Neural cell (in vitro differentiated cells): ENCODE data around the gene CNTN4. TPM values are rescaled to one million over a fixed set of nuclear protein-coding genes. Genes with fewer than 3 reads are reported as not detected.

ENCODE experiments used
- H2AFZ ChIP-seq: fragments of 200-600, 300-800 bp; sonication (generic), shearing (Covaris generic); 2 replicates; pipeline ENCODE4 v1.6.0; 2014; ENCODE audit warnings: low read depth, mild to moderate bottlenecking, antibody characterized with exemption, low read length, moderate library complexity
- H3F3A ChIP-seq: fragments of 200-600 bp; shearing (Covaris generic); 2 replicates; pipeline ENCODE4 v1.6.1; 2016; ENCODE audit warnings: mild to moderate bottlenecking, moderate library complexity, mixed read lengths, antibody characterized with exemption, low read length; ENCODE audit not compliant: insufficient read depth, poor library complexity, severe bottlenecking
- H3K27ac ChIP-seq: fragments of 200-600, 300-800 bp; sonication (generic), shearing (Covaris generic); 2 replicates; pipeline ENCODE4 v1.5.1; 2014; ENCODE audit warnings: mild to moderate bottlenecking, low read length, moderate library complexity
- H3K27me3 ChIP-seq: fragments of 300-800, 200-600 bp; sonication (generic), shearing (Covaris generic); 2 replicates; pipeline ENCODE4 v1.6.0; 2014; ENCODE audit warnings: mild to moderate bottlenecking, low read depth, low read length, moderate library complexity; ENCODE audit not compliant: insufficient read depth
- H3K36me3 ChIP-seq: fragments of 300-800, 200-600 bp; sonication (generic), shearing (Covaris generic); 2 replicates; pipeline ENCODE4 v1.5.1; 2014; ENCODE audit warnings: mild to moderate bottlenecking, antibody characterized with exemption, low read length, moderate library complexity; ENCODE audit not compliant: insufficient read depth
- H3K4me2 ChIP-seq: fragments of 300-800, 200-600 bp; sonication (generic), shearing (Covaris generic); 2 replicates; pipeline ENCODE4 v1.6.0; 2014; ENCODE audit warnings: mild to moderate bottlenecking, low read length
- H3K4me3 ChIP-seq: fragments of 300-800, 200-600 bp; sonication (generic), shearing (Covaris generic); 2 replicates; pipeline ENCODE4 v1.5.1; 2014; ENCODE audit warnings: mild to moderate bottlenecking, low read length, moderate library complexity
- H3K79me2 ChIP-seq: fragments of 200-600 bp; shearing (Covaris generic); replicated peaks from 2 replicates; pipeline ENCODE4 v1.6.0; 2014; ENCODE audit warnings: mild to moderate bottlenecking, low read length, moderate library complexity; ENCODE audit not compliant: insufficient read depth
- H3K9ac ChIP-seq: fragments of 300-800, 200-600 bp; sonication (generic), shearing (Covaris generic); 2 replicates; pipeline ENCODE4 v1.6.1; 2016; ENCODE audit warnings: mild to moderate bottlenecking, low read length, mixed read lengths
- H3K9me2 ChIP-seq: fragments of 200-600 bp; shearing (Covaris generic); 2 replicates; pipeline ENCODE4 v1.6.1; 2016; ENCODE audit warnings: mild to moderate bottlenecking, low read length, mixed read lengths; ENCODE audit not compliant: insufficient read depth
- H3K9me3 ChIP-seq: fragments of 200-600, 300-800 bp; sonication (generic), shearing (Covaris generic); 2 replicates; pipeline ENCODE4 v1.6.1; 2016; ENCODE audit warnings: mild to moderate bottlenecking, mixed run types, low read length, moderate library complexity, mixed read lengths
- H4K20me1 ChIP-seq: fragments of 200-600 bp; shearing (Covaris generic); 2 replicates; pipeline ENCODE4 v1.6.1; 2016; ENCODE audit warnings: mild to moderate bottlenecking, mixed run types; ENCODE audit not compliant: insufficient read depth
- CTCF ChIP-seq: fragments of 450-650 bp; IDR thresholded peaks from 2 replicates; pipeline ENCODE4 v1.5.1; 2014; ENCODE audit warnings: antibody characterized with exemption, mild to moderate bottlenecking, moderate library complexity; ENCODE audit not compliant: poor library complexity, severe bottlenecking
- EP300 ChIP-seq: fragments of 450-650 bp; conservative IDR thresholded peaks from 2 replicates; pipeline ENCODE4 v1.6.1; 2014; ENCODE audit warnings: antibody characterized with exemption, mild to moderate bottlenecking, moderate library complexity; ENCODE audit not compliant: poor library complexity, severe bottlenecking
- EZH2 ChIP-seq: fragments of 200-600, 300-800 bp; shearing (Covaris generic), sonication (generic); IDR thresholded peaks from 2 replicates; pipeline ENCODE4 v1.6.1; 2014; ENCODE audit warnings: antibody characterized with exemption, low read length, borderline replicate concordance, mild to moderate bottlenecking; ENCODE audit not compliant: insufficient read depth, poor library complexity, severe bottlenecking
- MXI1 ChIP-seq: fragments of 450-650 bp; conservative IDR thresholded peaks from 2 replicates; pipeline ENCODE4 v1.6.1; 2014; ENCODE audit warnings: antibody characterized with exemption, mild to moderate bottlenecking; ENCODE audit not compliant: poor library complexity, severe bottlenecking
- POLR2AphosphoS5 ChIP-seq: IDR thresholded peaks from 2 replicates; pipeline ENCODE4 v1.6.1; 2012
- RAD21 ChIP-seq: fragments of 450-650 bp; conservative IDR thresholded peaks from 2 replicates; pipeline ENCODE4 v1.6.1; 2014; ENCODE audit warnings: antibody characterized with exemption, mild to moderate bottlenecking, moderate library complexity
- REST ChIP-seq: IDR thresholded peaks from 2 replicates; pipeline ENCODE4 v1.6.1; 2012; ENCODE audit warnings: borderline replicate concordance
- SMC3 ChIP-seq: fragments of 450-650 bp; conservative IDR thresholded peaks from 2 replicates; pipeline ENCODE4 v1.6.1; 2014; ENCODE audit warnings: antibody characterized with exemption, mild to moderate bottlenecking, moderate library complexity; ENCODE audit not compliant: poor library complexity
- TAF1 ChIP-seq: IDR thresholded peaks from 2 replicates; pipeline ENCODE4 v1.6.1; 2012; ENCODE audit warnings: low read depth
- polyA plus RNA-seq: library from polyadenylated mRNA; depleted of rRNA; stranded (reverse); fragments of >200 nt; gene quantifications from 2 replicates; pipeline ENCODE4 v1.2.3, GENCODE V29; 2014

CNTN4 gene
- polyA plus RNA-seq, 1 donor from 2014 or later = 10.6 TPM

GRCh38 chr3:2771193-2771592 lies 672.5 kb downstream of the CNTN4 start:
- no peak overlapping the region for H3K4me2 ChIP-seq
- H3K9me2 ChIP-seq = no peaks in the 10 kb centered on the region
- H3K9ac ChIP-seq = no peak overlapping the region
- H3K4me3 ChIP-seq = no peak overlapping the region
- no peaks in the 10 kb centered on the region for H3K36me3 ChIP-seq
- no peaks in the 10 kb centered on the region for H3K9me3 ChIP-seq
- no peaks in the 10 kb centered on the region for H3K79me2 ChIP-seq
- no peak overlapping the region for H3K27ac ChIP-seq
- H3F3A ChIP-seq = no peaks in the 10 kb centered on the region
- TF ChIP-seq POLR2AphosphoS5 = no peak
- TF ChIP-seq MXI1 = no peak
- no peak for TF ChIP-seq SMC3
- no peak for TF ChIP-seq REST
- TF ChIP-seq EP300 = no peak
- TF ChIP-seq CTCF = no peak
- TF ChIP-seq EZH2 = no peak
- TF ChIP-seq TAF1 = no peak
- TF ChIP-seq RAD21 = no peak
- no peaks in the 10 kb centered on the region for H4K20me1 ChIP-seq
- H3K27me3 ChIP-seq = no peaks in the 10 kb centered on the region
- no peak overlapping the region for H2AFZ ChIP-seq

- H3K4me2 ChIP-seq = no peak overlapping the region
- no peaks in the 10 kb centered on the region for H3K79me2 ChIP-seq
- TF ChIP-seq CTCF (no peak), RAD21 (no peak), EP300 (no peak), POLR2AphosphoS5 (no peak), REST (no peak), SMC3 (no peak), TAF1 (no peak), EZH2 (no peak), MXI1 (no peak)
Measured at GRCh38 chr3:2771741-2772140, 673.1 kb downstream of the CNTN4 start.

More at GRCh38 chr3:2771741-2772140, 673.1 kb downstream of the CNTN4 start:
- H3K9me2 ChIP-seq = no peaks in the 10 kb centered on the region
- no peaks in the 10 kb centered on the region for H3K27me3 ChIP-seq
- no peaks in the 10 kb centered on the region for H4K20me1 ChIP-seq
- no peaks in the 10 kb centered on the region for H3F3A ChIP-seq
- H3K27ac ChIP-seq = no peak overlapping the region
- H3K36me3 ChIP-seq = no peaks in the 10 kb centered on the region
- H3K9ac ChIP-seq = no peak overlapping the region
- H2AFZ ChIP-seq = no peak overlapping the region
- no peak overlapping the region for H3K4me3 ChIP-seq
- H3K9me3 ChIP-seq = no peaks in the 10 kb centered on the region
